Loucy (cell line): ENCODE measurements around the gene RAPGEF5.

Experiments
- CTCF ChIP-seq: fragments of 200-600 bp; sonication (generic); conservative IDR thresholded peaks from 2 replicates; pipeline ENCODE4 v1.5.1; 2014; ENCODE audit warnings: mild to moderate bottlenecking, antibody characterized with exemption, low read length
- EZH2phosphoT487 ChIP-seq: fragments of 200-600 bp; IDR thresholded peaks from 2 replicates; pipeline ENCODE4 v1.6.1; 2018; ENCODE audit warnings: antibody characterized with exemption, mild to moderate bottlenecking, moderate library complexity, borderline replicate concordance

- TF ChIP-seq CTCF (no peak), EZH2phosphoT487 (no peak)
Measured at GRCh38 chr7:22404421-22405023, 47.6 kb upstream of the RAPGEF5 start.
